GM21825 (cell line): Measurements from ENCODE around the gene PLCB2.

ENCODE experiments used
- ATAC-seq: cut with Tn5 transposase; IDR thresholded peaks from one replicate; pipeline ENCODE4 v1.9.1; 2021; ENCODE audit warnings: mild to moderate bottlenecking, moderate library complexity; ENCODE audit not compliant: unreplicated experiment

PLCB2 gene

GRCh38 chr15:40340740-40341400 lies 33.1 kb upstream of the PLCB2 start, which contains the start of gene CCDC9B:
Gene CCDC9B, minus strand, starts transcription at chr15:40340939. Its CDS starts 120 bp downstream, at chr15:40340819.
- ATAC-seq = no peak

DNA sequence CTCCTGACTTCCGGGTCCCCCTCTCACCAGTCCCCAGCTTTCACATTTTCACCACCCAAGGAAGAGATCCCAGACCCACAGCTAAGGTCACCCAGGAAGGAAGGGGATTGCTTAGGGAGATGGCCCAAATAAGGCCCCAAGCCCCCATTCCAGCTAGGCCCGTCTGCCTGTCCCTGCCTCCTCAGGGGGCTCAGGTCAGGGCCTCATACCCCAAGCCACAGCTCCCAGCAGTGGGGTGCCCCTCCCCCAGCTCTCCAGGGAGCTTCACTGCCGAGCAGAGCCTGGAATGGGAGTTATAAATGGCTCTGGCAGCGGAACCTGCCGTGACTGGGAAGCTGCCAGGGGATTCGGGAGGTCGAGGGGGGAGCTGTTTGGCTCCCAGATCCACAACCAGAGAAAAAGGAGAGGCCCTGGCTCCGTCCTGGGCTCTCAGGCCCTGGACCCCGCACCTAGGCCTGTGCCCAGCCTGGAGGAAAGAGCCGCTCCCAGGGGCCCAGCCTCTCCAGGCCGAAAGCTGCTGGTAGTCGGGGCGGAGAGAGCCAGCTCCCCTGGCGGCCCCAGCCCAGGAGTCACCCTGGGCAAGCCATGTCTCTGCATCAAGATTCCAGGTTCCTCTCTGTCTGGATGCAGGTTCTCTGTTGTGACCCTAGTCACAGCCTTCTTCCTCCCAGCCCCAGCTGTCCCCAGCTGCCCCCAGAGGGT lies 32.5 kb upstream of the PLCB2 start:
- ATAC-seq = no peak

DNA sequence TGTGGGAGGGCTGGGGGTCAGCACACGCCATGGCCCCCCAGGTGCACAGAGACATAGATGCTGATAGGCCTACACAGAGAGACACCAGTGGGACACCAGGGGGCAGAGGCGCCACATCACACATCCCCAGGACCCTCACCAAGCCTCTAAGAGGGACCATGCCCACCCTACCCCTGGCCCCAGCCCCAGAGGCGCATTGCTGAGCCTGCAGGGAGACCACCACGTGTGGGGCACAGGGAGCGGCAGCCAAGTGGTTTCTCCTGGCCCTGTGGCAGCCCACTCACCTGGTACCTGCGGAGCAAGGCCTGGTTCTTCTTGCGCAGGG lies 31.8 kb upstream of the PLCB2 start:
- no peak for ATAC-seq

DNA sequence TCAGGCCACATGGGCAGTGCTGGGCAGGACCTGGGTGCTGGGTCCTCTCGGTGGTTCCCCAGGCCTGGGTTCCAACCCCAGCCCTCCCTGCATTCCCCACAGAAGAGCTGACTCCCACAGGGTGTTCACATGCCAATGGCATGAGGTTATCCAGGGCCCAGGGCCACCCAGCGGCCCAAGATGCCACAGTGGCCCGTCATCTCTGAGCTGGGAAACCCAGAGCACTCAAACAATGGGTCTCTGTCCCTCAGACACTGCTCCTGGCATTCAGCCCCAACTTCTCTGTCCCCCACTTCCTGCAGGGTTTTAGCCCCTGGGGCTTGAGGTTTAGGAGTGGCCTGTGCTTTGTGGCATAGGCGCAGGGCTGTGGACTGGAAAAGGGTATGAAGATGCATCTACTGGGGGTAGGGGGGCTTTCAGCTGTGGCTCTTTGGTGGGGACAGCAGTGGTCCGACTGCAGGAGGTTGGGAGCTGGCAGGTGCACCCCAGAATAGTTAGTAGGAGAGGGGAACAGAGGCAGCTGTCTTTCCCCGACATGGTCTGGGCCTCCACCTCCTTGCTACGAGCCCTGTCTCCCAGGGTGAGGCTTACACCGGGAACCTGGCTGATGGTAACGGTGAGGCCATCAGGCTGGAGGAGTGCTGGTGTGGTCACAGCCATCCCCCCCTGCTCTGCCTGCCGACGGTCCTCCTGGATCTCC lies 31.3 kb upstream of the PLCB2 start:
- ATAC-seq = no peak

GRCh38 chr15:40338041-40338657 lies 30.4 kb upstream of the PLCB2 start:
- no peak for ATAC-seq

- no peak for ATAC-seq
These were observed 29.9 kb upstream of the PLCB2 start for GRCh38 chr15:40337597-40337996.

- no peak for ATAC-seq
These were observed 29.0 kb upstream of the PLCB2 start for GRCh38 chr15:40336744-40337122.

DNA sequence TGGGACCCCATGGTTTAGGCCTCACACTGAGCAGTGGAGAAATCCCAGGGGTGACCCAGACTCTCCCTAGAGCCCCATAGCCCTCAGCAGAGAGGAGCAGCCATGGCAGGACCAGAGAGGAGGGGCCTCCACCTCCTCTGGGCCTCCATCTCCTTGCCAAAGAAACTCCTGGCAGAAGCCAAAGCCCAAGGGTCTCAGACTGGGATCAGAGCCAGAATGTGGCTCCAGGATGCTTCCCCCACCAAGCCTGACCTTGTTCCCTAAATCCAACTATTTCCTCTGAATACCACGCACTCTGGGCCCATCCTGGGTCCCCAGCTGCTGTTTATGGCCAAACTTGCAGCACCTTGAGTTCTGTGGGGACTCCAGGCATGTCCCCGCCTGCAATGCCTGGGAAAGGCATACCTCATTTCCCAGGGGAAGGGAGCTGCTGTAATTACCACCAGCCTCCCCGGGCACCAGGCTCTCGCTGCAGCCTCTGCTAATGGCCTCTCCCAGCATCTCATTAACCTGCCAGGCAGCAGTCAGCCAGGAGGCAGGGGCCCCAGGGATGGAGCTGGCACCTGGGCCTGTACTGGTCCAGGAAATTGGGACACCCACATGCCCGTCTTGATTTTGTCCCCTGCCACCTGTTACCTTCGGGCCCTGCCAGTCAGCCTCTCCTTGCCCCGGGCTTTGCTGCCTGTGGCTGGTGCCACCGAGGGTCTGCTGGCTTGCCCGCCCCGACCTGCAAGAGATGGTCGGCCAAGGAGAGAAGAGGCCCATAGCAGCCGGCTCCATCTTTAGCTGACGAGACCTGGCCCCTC lies 28.4 kb upstream of the PLCB2 start:
- no peak for ATAC-seq

- no peak for ATAC-seq
These were observed 27.4 kb upstream of the PLCB2 start for GRCh38 chr15:40334941-40335795.

DNA sequence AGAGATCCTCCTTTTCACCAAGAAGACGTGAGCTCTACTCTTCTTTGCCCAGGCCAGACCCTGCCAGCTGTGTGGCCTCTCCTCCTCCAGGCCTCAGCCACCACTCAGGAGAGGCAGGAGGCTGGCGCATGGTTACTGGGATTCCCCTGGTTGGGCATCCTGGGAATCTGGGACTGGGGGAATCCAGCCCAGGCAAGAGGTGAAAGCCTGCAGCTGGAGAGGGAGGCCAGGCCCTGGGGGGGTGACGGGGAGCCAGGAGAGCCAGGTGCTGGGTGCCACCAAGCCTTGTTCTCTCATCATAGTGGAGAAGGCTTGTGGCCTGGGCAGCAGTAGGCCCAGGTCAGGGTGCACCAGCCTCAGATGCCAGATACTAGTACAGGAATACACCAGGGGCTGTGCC lies 26.8 kb upstream of the PLCB2 start:
- ATAC-seq = no peak

- no peak for ATAC-seq
These were observed 26.3 kb upstream of the PLCB2 start for GRCh38 chr15:40333922-40334492.

DNA sequence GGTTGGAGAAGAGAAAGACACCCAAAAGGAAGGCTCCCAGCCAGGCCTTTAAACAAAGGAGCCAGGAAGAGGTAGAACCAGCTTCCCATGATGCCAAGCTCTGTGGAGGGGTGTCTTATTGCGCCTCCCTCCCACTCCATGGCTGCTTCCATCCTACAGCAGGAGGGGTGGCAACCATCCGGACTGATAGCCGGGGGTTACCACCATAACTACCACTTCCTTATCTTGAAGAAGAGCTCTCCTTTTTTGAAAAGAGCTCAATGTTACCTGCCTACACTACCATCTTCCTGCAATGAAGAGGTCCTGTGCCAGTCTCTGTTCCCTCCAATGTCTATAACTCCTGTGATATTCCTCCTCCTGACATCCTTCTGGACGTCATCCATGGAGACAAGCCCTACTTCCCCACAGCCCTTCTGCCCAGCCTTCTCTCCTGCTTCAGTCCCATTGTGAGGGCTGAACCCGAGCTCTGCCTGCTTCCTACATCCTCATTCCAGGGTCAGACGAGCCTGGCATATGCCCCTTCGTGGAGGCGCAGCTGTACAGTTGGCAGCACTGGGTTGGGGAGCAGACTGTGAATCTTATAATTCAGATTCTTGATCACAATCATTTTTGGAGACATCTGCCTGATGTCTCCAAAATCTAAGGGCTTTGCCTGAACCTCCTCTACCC lies 24.5 kb upstream of the PLCB2 start:
- ATAC-seq = no peak

DNA sequence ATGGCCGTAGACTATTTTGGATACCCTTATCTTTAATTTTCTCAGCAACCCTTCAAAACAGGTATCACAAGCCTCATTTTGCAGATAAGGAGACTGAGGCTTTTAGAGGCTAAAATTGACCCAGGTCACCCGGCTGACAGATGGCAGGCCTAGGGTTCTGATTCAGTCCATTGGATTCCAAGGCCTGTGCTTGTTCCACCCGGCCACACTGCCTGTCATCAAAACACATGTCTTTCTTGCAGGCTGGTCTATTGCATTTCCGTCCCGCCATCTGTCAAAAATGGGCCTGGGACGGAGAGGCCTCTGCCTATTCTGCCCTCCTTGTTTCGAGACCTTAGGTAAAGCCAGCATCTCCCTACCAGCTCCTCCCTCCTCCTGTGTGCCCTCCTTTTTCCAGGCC lies 23.9 kb upstream of the PLCB2 start:
- no peak for ATAC-seq

DNA sequence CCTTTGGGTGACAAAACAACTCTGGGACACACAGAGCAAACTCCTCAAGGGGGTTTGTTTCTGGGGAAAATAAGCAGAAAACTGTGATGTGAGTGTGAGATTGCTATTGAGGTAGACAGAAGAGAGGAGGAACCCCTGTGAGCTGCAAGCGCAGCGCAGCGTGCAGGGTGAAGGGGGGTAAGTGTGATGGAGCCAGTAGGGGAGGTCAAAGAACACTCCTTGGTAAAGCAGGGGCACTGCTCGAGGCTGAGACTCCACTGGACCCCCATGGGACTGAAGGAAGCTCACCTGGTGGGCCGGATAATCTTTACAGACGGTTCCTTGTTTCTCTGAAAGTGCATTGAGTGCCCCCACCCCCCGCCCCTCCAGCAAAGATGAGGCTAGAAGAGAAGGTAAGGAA lies 23.3 kb upstream of the PLCB2 start:
- no peak for ATAC-seq

DNA sequence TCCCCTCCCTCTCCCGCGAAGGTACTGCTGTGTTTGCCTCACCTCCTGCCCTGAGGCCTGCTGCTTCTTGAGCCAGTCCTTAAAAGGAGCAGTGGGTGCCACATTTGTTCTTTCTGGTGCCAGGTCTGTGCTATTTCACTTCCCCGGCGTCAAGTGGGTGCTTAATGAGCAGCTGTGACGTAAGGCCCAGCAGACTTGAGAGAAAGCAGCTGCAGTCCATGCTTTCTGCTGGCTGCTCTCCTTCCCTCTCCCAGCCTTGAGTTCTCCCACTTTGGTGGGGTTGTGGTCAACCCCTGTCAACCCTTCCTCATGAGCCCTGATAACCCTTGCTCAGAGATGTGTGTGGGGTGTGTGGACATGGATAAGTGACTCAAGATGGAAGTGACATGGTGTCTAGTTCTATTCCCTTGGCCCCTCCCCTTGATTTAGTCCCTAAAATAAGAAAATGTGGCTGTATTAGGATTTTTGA lies 22.7 kb upstream of the PLCB2 start:
- no peak for ATAC-seq

DNA sequence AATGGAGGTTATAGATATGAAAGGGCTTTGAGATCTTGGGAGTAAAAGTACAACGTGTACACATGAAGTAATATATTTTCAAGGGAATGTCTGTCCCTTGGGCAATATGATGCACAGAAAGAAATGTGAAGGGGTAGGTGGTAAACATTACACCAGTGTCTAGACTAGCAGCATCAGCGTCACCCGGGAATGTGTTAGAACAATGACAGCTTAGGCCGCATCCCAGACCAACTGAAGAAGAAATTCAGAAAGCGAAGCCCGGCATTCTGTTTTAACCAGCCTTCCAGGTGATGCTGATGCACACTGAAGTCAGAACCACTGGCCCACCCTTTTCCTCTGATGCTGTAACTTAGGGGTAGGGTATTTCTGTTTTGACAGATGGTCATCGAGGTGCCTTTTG lies 22.1 kb upstream of the PLCB2 start:
- ATAC-seq = no peak

DNA sequence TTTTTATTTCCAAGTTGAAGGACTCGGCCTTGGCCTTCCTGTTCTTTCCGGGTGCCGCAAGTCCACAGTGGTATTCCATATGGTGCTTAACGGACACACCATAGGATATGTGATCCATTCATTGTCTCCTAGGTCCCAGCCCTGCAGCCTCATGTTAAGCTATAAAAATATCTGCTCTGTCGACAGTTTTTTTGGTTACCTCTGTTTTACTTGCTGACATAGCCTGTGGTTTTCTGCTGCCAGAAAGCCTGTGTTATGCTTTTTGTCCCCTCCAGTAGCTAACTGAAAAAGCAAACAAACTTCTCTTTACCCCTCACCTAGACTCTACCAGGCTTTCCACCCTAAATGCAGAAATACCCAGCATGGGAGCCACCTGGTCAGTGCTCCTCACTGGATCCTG lies 21.0 kb upstream of the PLCB2 start:
- ATAC-seq = no peak

GRCh38 chr15:40328176-40328575 lies 20.4 kb upstream of the PLCB2 start:
- ATAC-seq = no peak

DNA sequence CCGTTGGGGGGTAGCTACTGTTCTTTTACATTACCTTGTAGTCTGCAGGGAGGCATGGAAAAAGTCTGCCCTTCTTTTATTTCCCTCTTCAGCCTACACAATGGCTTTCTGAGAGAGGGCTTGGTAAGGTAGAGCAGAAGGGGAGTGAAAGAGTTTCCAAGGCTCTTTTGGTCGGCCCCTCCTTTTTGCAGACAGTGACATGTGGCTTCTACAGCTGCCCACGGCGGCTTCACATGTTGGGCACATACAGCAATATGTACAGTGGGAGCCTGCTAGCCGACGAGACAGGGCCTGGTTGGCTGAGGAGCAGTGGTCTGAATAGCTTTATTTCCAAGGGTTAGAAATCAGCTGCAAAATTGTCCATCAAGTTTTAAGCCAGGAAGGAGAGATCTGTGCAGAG lies 19.7 kb upstream of the PLCB2 start:
- no peak for ATAC-seq
